Neural cell (in vitro differentiated cells): ENCODE results near the gene OPRL1. TPM values are rescaled to one million over a fixed set of nuclear protein-coding genes. Genes with fewer than 3 reads are reported as not detected.
A peak's percentile ranks its signal among the peaks of the same experiment; 100 is the strongest.
"Not testable (repeated sequence)": the region's sequence is repeated elsewhere in the genome, so short reads cannot be mapped to it uniquely, and the experiment has no call there.

ENCODE experiments used
- H2AFZ ChIP-seq: fragments of 200-600, 300-800 bp; sonication (generic), shearing (Covaris generic); 2 replicates; pipeline ENCODE4 v1.6.0; 2014; ENCODE audit warnings: low read depth, mild to moderate bottlenecking, antibody characterized with exemption, low read length, moderate library complexity
- H3F3A ChIP-seq: fragments of 200-600 bp; shearing (Covaris generic); 2 replicates; pipeline ENCODE4 v1.6.1; 2016; ENCODE audit warnings: mild to moderate bottlenecking, moderate library complexity, mixed read lengths, antibody characterized with exemption, low read length; ENCODE audit not compliant: insufficient read depth, poor library complexity, severe bottlenecking
- H3K27ac ChIP-seq: fragments of 200-600, 300-800 bp; sonication (generic), shearing (Covaris generic); 2 replicates; pipeline ENCODE4 v1.5.1; 2014; ENCODE audit warnings: mild to moderate bottlenecking, low read length, moderate library complexity
- H3K27me3 ChIP-seq: fragments of 300-800, 200-600 bp; sonication (generic), shearing (Covaris generic); 2 replicates; pipeline ENCODE4 v1.6.0; 2014; ENCODE audit warnings: mild to moderate bottlenecking, low read depth, low read length, moderate library complexity; ENCODE audit not compliant: insufficient read depth
- H3K36me3 ChIP-seq: fragments of 300-800, 200-600 bp; sonication (generic), shearing (Covaris generic); 2 replicates; pipeline ENCODE4 v1.5.1; 2014; ENCODE audit warnings: mild to moderate bottlenecking, antibody characterized with exemption, low read length, moderate library complexity; ENCODE audit not compliant: insufficient read depth
- H3K4me2 ChIP-seq: fragments of 300-800, 200-600 bp; sonication (generic), shearing (Covaris generic); 2 replicates; pipeline ENCODE4 v1.6.0; 2014; ENCODE audit warnings: mild to moderate bottlenecking, low read length
- H3K4me3 ChIP-seq: fragments of 300-800, 200-600 bp; sonication (generic), shearing (Covaris generic); 2 replicates; pipeline ENCODE4 v1.5.1; 2014; ENCODE audit warnings: mild to moderate bottlenecking, low read length, moderate library complexity
- H3K79me2 ChIP-seq: fragments of 200-600 bp; shearing (Covaris generic); replicated peaks from 2 replicates; pipeline ENCODE4 v1.6.0; 2014; ENCODE audit warnings: mild to moderate bottlenecking, low read length, moderate library complexity; ENCODE audit not compliant: insufficient read depth
- H3K9ac ChIP-seq: fragments of 300-800, 200-600 bp; sonication (generic), shearing (Covaris generic); 2 replicates; pipeline ENCODE4 v1.6.1; 2016; ENCODE audit warnings: mild to moderate bottlenecking, low read length, mixed read lengths
- H3K9me2 ChIP-seq: fragments of 200-600 bp; shearing (Covaris generic); 2 replicates; pipeline ENCODE4 v1.6.1; 2016; ENCODE audit warnings: mild to moderate bottlenecking, low read length, mixed read lengths; ENCODE audit not compliant: insufficient read depth
- H3K9me3 ChIP-seq: fragments of 200-600, 300-800 bp; sonication (generic), shearing (Covaris generic); 2 replicates; pipeline ENCODE4 v1.6.1; 2016; ENCODE audit warnings: mild to moderate bottlenecking, mixed run types, low read length, moderate library complexity, mixed read lengths
- H4K20me1 ChIP-seq: fragments of 200-600 bp; shearing (Covaris generic); 2 replicates; pipeline ENCODE4 v1.6.1; 2016; ENCODE audit warnings: mild to moderate bottlenecking, mixed run types; ENCODE audit not compliant: insufficient read depth
- CTCF ChIP-seq: fragments of 450-650 bp; IDR thresholded peaks from 2 replicates; pipeline ENCODE4 v1.5.1; 2014; ENCODE audit warnings: antibody characterized with exemption, mild to moderate bottlenecking, moderate library complexity; ENCODE audit not compliant: poor library complexity, severe bottlenecking
- EP300 ChIP-seq: fragments of 450-650 bp; conservative IDR thresholded peaks from 2 replicates; pipeline ENCODE4 v1.6.1; 2014; ENCODE audit warnings: antibody characterized with exemption, mild to moderate bottlenecking, moderate library complexity; ENCODE audit not compliant: poor library complexity, severe bottlenecking
- EZH2 ChIP-seq: fragments of 200-600, 300-800 bp; shearing (Covaris generic), sonication (generic); IDR thresholded peaks from 2 replicates; pipeline ENCODE4 v1.6.1; 2014; ENCODE audit warnings: antibody characterized with exemption, low read length, borderline replicate concordance, mild to moderate bottlenecking; ENCODE audit not compliant: insufficient read depth, poor library complexity, severe bottlenecking
- MXI1 ChIP-seq: fragments of 450-650 bp; conservative IDR thresholded peaks from 2 replicates; pipeline ENCODE4 v1.6.1; 2014; ENCODE audit warnings: antibody characterized with exemption, mild to moderate bottlenecking; ENCODE audit not compliant: poor library complexity, severe bottlenecking
- POLR2AphosphoS5 ChIP-seq: IDR thresholded peaks from 2 replicates; pipeline ENCODE4 v1.6.1; 2012
- RAD21 ChIP-seq: fragments of 450-650 bp; conservative IDR thresholded peaks from 2 replicates; pipeline ENCODE4 v1.6.1; 2014; ENCODE audit warnings: antibody characterized with exemption, mild to moderate bottlenecking, moderate library complexity
- REST ChIP-seq: IDR thresholded peaks from 2 replicates; pipeline ENCODE4 v1.6.1; 2012; ENCODE audit warnings: borderline replicate concordance
- SMC3 ChIP-seq: fragments of 450-650 bp; conservative IDR thresholded peaks from 2 replicates; pipeline ENCODE4 v1.6.1; 2014; ENCODE audit warnings: antibody characterized with exemption, mild to moderate bottlenecking, moderate library complexity; ENCODE audit not compliant: poor library complexity
- TAF1 ChIP-seq: IDR thresholded peaks from 2 replicates; pipeline ENCODE4 v1.6.1; 2012; ENCODE audit warnings: low read depth
- polyA plus RNA-seq: library from polyadenylated mRNA; depleted of rRNA; stranded (reverse); fragments of >200 nt; gene quantifications from 2 replicates; pipeline ENCODE4 v1.2.3, GENCODE V29; 2014

OPRL1 gene
- polyA plus RNA-seq, 1 donor from 2014 or later: 18.3 TPM

- Histone ChIP-seq H3K4me3 (no peak overlapping the region), H3K9ac (peak overlapping the region; percentile 29), H4K20me1 (no peaks in the 10 kb centered on the region), H3K27ac (no peak overlapping the region), H3K27me3 (no peaks in the 10 kb centered on the region), H3K9me2 (no peaks in the 10 kb centered on the region), H3K4me2 (no peak overlapping the region), H3F3A (no peaks in the 10 kb centered on the region), H3K79me2 (no peaks in the 10 kb centered on the region), H2AFZ (no peak overlapping the region), H3K36me3 (no peaks in the 10 kb centered on the region), H3K9me3 (no peaks in the 10 kb centered on the region)
- TF ChIP-seq SMC3 (no peak), EZH2 (no peak), REST (no peak), RAD21 (no peak), EP300 (no peak), CTCF (no peak), TAF1 (no peak), POLR2AphosphoS5 (no peak), MXI1 (no peak)
Measured at GRCh38 chr20:64119681-64120341, 39.9 kb downstream of the OPRL1 start.

GRCh38 chr20:64121586-64121985 is 41.7 kb downstream of the OPRL1 start:
- no peaks in the 10 kb centered on the region for H3K27me3 ChIP-seq
- H3K4me3 ChIP-seq: no peak overlapping the region
- TF ChIP-seq POLR2AphosphoS5 (no peak), MXI1 (no peak), REST (no peak), EP300 (no peak), CTCF (no peak), SMC3 (no peak), TAF1 (no peak), RAD21 (no peak), EZH2 (no peak)

GRCh38 chr20:64122927-64123326 is 43.0 kb downstream of the OPRL1 start:
- H3K9ac ChIP-seq, H2AFZ ChIP-seq, H3K27me3 ChIP-seq, H3K4me2 ChIP-seq, H3K36me3 ChIP-seq, H3K9me2 ChIP-seq, H3K27ac ChIP-seq, H3F3A ChIP-seq, H3K4me3 ChIP-seq, H3K9me3 ChIP-seq, H3K79me2 ChIP-seq, H4K20me1 ChIP-seq: not testable (repeated sequence)

More at GRCh38 chr20:64121586-64121985, 41.7 kb downstream of the OPRL1 start:
- no peak overlapping the region for H3K9ac ChIP-seq
- no peak overlapping the region for H3K27ac ChIP-seq
- no peaks in the 10 kb centered on the region for H3K9me3 ChIP-seq
- H3K9me2 ChIP-seq: no peaks in the 10 kb centered on the region
- no peak overlapping the region for H2AFZ ChIP-seq
- no peaks in the 10 kb centered on the region for H3K36me3 ChIP-seq
- H3F3A ChIP-seq: no peaks in the 10 kb centered on the region
- H3K4me2 ChIP-seq: no peak overlapping the region
- H3K79me2 ChIP-seq: no peaks in the 10 kb centered on the region
- H4K20me1 ChIP-seq: no peaks in the 10 kb centered on the region
